Activated CD8-positive, alpha-beta T cell treated with anti-CD3 and anti-CD28 coated beads for 36 hours (primary cell): ENCODE measurements around the gene BUD13. TPM values are rescaled to one million over a fixed set of nuclear protein-coding genes. Genes with fewer than 3 reads are reported as not detected.

Source experiments
- ATAC-seq: fragments of 200-7000 bp; cut with Tn5 transposase; one replicate; pipeline ENCODE4 v1.10.0; 2021; ENCODE audit warnings: mild to moderate bottlenecking, moderate library complexity
- CTCF ChIA-PET: fragments of 350-600 bp; sonication (Branson Sonifier 250); formaldehyde crosslinking; loops from one replicate; lab custom pipeline; 2021; ENCODE audit warnings: antibody characterized with exemption; lab: Charles Lee
- POLR2A ChIA-PET: fragments of 350-600 bp; sonication (Branson Sonifier 250); formaldehyde crosslinking; loops from one replicate; lab custom pipeline; 2021; ENCODE audit warnings: antibody characterized with exemption; lab: Charles Lee
- DNase-seq: peaks from one replicate; pipeline ENCODE4 v3.0.0-alpha.2; 2020
- H3K27ac Mint-ChIP-seq: one replicate; pipeline ENCODE4 v1.8.0; 2021; ENCODE audit warnings: mild to moderate bottlenecking, mixed read lengths
- H3K27me3 Mint-ChIP-seq: one replicate; pipeline ENCODE4 v1.8.0; 2021; ENCODE audit warnings: mixed read lengths
- H3K36me3 Mint-ChIP-seq: one replicate; pipeline ENCODE4 v1.8.0; 2021; ENCODE audit warnings: low read depth, mixed read lengths
- H3K4me1 Mint-ChIP-seq: one replicate; pipeline ENCODE4 v1.8.0; 2021; ENCODE audit warnings: low read depth, mixed read lengths
- H3K4me3 Mint-ChIP-seq: one replicate; pipeline ENCODE4 v1.8.0; 2021; ENCODE audit warnings: mild to moderate bottlenecking, moderate library complexity, mixed read lengths
- H3K9me3 Mint-ChIP-seq: one replicate; pipeline ENCODE4 v1.8.0; 2021; ENCODE audit warnings: mixed read lengths
- intact Hi-C: fragments of 100-400 bp; cut with micrococcal nuclease; formaldehyde crosslinking; loops from one replicate; pipeline ENCODE4 v1.10.0; 2022
- total RNA-seq, 2 experiments: library from RNA; stranded (reverse); gene quantifications; one replicate each; pipeline ENCODE4 v1.2.3, GENCODE V29; 2021
- TF ChIP-seq, protein P1 (sequence below): fragments of 200-600 bp; IDR thresholded peaks from one replicate; pipeline ENCODE4 v1.8.0; 2022; ENCODE audit warnings: antibody characterized with exemption, mild to moderate bottlenecking

The BUD13 gene
- total RNA-seq, 2 experiments from 2014 or later: 26.6 to 28.6 TPM

DNA sequence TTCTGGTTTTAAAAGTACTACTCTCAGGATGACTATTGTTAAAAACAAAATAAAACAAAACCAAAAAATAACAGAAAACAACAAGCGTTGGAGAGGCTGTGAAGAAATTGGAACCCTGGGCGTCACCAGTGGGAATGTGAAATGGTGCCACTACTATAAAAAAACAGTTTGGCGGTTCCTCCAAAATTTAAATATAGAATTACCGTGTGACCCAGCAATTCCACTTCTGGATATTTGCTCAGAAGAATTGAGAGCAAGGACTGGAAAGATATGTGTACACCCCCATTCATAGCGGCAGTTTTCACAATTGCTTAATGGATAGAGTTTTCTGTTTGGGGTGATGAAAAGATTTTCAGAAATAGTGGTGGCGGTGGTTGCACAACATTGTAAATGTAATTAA, 41.7 kb upstream of the BUD13 start:
- H3K9me3 Mint-ChIP-seq: no peaks in the 10 kb centered on the region
- no peak overlapping the region for H3K4me3 Mint-ChIP-seq
- intact Hi-C loops: no loop called here

DNA sequence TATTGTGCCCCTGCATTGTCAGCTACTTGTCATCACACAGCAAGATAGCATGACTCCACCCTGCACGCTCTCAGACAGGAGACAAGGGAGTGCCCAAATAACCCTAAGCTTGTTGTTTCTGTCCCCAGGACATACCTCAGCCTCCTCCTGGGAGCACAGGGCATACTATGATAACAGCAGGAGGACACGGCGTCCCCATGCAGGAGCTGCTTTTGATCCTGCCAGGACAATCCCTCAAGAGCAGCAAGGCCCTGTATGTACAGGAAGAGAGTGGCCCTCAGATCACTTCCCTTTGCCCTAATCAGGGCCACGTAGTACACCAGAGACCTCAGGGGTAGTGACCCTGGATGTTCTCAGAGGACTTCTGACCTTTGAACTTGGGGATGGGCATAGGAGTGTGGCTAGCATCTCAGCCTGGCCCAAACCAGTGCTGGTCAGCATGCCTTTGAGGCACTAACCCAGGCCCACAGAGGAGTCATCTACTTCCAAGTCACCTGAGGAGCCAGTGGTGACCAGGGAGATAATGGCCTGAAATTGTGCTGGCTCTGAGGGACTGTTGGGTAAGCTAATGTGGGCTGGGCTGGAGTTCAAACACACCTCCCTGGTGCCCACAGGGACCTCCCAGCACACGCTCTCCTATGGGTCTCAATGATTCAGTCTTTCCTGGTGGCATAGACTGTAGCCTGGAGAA, 41.1 kb upstream of the BUD13 start:
- DNase-seq: no peak
- Mint-ChIP-seq H3K36me3 (no peaks in the 10 kb centered on the region), H3K27me3 (peaks cover 2% of the 10 kb centered on the region), H3K4me3 (no peak overlapping the region), H3K27ac (no peak overlapping the region), H3K4me1 (no peaks in the 10 kb centered on the region), H3K9me3 (no peaks in the 10 kb centered on the region)
- CTCF ChIA-PET: interaction anchor here (1.0 to 2.3 kb wide), 5 partner anchors 7 to 292 kb away, joined by 3 to 14 read pairs (median 3); no protein-coding TSS in a partner anchor
- POLR2A ChIA-PET: no interaction called here
- TF ChIP-seq, protein P1, sequence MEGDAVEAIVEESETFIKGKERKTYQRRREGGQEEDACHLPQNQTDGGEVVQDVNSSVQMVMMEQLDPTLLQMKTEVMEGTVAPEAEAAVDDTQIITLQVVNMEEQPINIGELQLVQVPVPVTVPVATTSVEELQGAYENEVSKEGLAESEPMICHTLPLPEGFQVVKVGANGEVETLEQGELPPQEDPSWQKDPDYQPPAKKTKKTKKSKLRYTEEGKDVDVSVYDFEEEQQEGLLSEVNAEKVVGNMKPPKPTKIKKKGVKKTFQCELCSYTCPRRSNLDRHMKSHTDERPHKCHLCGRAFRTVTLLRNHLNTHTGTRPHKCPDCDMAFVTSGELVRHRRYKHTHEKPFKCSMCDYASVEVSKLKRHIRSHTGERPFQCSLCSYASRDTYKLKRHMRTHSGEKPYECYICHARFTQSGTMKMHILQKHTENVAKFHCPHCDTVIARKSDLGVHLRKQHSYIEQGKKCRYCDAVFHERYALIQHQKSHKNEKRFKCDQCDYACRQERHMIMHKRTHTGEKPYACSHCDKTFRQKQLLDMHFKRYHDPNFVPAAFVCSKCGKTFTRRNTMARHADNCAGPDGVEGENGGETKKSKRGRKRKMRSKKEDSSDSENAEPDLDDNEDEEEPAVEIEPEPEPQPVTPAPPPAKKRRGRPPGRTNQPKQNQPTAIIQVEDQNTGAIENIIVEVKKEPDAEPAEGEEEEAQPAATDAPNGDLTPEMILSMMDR: no peak
- ATAC-seq: no peak
- intact Hi-C loops: no loop called here

More for the DNA sequence above, 41.7 kb upstream of the BUD13 start:
- TF ChIP-seq, protein P1: no peak
- CTCF ChIA-PET: no interaction called here
- ATAC-seq (no peak), DNase-seq (no peak)
- POLR2A ChIA-PET: no interaction called here
- Mint-ChIP-seq H3K4me1 (no peaks in the 10 kb centered on the region), H3K36me3 (no peaks in the 10 kb centered on the region), H3K27ac (no peak overlapping the region), H3K27me3 (no peaks in the 10 kb centered on the region)

DNA sequence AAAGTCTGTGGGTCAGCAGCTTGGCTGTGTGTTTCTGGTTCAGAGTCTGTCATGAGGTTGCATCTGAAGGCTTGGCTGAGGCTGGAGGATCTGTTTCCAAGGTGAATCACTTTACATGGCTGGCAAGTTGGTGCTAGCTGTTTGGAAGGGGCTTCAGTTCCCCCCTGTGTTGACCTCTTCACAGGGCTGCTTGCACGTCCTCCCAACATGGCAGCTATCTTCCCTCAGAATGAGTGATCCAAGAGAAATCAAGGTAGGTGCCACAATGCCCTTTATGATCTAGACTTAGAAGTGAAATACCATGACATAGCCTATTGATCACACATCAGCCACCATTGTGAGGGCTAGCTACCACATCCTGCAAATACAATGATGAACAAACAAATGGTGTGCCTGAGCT, 40.4 kb upstream of the BUD13 start:
- ATAC-seq: no peak
- Mint-ChIP-seq H3K27me3 (peaks cover 2% of the 10 kb centered on the region), H3K9me3 (no peaks in the 10 kb centered on the region), H3K4me3 (no peak overlapping the region), H3K4me1 (no peaks in the 10 kb centered on the region), H3K36me3 (no peaks in the 10 kb centered on the region), H3K27ac (no peak overlapping the region)
- ChIA-PET POLR2A (interaction anchor here (0.8 kb wide), 1 partner anchor 22 kb away, joined by 3 read pairs; no protein-coding TSS in a partner anchor), CTCF (interaction anchor here (1.0 to 2.3 kb wide), 8 partner anchors 8 to 293 kb away, joined by 3 to 14 read pairs (median 4); partner anchors contain the start of gene APOA5)
- intact Hi-C loops: no loop called here
- DNase-seq: no peak
- TF ChIP-seq, protein P1: no peak

GRCh38 chr11:116812109-116812508, 39.3 kb upstream of the BUD13 start:
- intact Hi-C loops: no loop called here
- DNase-seq: no peak
- Mint-ChIP-seq H3K27ac (no peak overlapping the region), H3K36me3 (no peaks in the 10 kb centered on the region), H3K9me3 (no peaks in the 10 kb centered on the region), H3K27me3 (peaks cover 2% of the 10 kb centered on the region), H3K4me1 (no peaks in the 10 kb centered on the region), H3K4me3 (no peak overlapping the region)
- ChIA-PET POLR2A (interaction anchor here (0.8 kb wide), 1 partner anchor 23 kb away, joined by 3 read pairs; no protein-coding TSS in a partner anchor), CTCF (interaction anchor here (1.0 to 2.3 kb wide), 4 partner anchors 10 to 23 kb away, joined by 4 to 14 read pairs (median 4); partner anchors contain the start of gene APOA5)
- TF ChIP-seq, protein P1: no peak
- ATAC-seq: no peak

DNA sequence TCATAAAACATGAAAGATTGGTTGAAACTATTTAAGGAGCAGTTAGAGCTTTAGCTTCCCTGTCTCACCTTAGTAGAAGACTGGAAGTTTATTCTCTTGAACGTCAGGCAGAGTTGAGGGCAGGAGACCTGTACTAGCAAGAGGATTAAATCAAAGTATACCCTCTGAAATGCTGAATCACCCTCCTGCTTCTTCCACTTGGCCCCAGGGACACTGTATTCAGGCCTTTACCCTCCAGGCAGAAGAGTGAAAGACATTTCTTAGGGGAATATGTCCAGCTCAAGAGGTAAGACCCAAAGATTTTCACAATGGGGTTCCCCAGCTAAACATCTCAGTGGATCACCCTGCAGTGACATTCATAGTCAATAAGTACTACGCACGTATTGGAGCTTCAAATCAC, 38.4 kb upstream of the BUD13 start:
- POLR2A ChIA-PET: no interaction called here
- TF ChIP-seq, protein P1: no peak

More for the DNA sequence above, 38.4 kb upstream of the BUD13 start:
- intact Hi-C loops: no loop called here
- Mint-ChIP-seq H3K4me1 (no peaks in the 10 kb centered on the region), H3K27me3 (peaks cover 2% of the 10 kb centered on the region), H3K4me3 (no peak overlapping the region), H3K36me3 (no peaks in the 10 kb centered on the region), H3K27ac (no peak overlapping the region), H3K9me3 (no peaks in the 10 kb centered on the region)
- CTCF ChIA-PET: interaction anchor here (1.6 to 2.5 kb wide), 2 partner anchors 20 to 25 kb away, joined by 5 to 13 read pairs; partner anchors contain the start of gene APOA5
- DNase-seq: no peak
- ATAC-seq: no peak
